ENCODE data around the gene PRR36.

Gene PRR36

DNA sequence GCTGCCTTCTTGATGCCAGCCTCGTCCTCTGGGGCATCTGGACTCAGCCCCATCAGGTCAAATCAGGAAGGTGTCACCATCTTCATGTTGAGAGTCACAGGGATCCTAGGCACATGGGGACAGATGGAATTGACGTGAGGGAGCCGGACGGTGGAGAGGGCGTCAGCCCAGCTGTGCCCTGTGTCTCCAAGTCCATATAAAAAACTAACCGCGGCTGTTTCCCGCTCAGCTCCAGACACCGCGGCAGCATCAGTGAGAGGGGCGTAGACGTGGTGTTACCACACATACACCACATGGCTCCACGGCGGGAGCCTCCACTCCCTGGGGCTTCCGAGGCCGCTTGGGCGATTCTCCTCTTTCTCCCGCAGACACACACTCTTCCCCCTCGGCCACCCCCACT is 5.6 kb upstream of the PRR36 start:
- TF ChIP-seq, protein P1, sequence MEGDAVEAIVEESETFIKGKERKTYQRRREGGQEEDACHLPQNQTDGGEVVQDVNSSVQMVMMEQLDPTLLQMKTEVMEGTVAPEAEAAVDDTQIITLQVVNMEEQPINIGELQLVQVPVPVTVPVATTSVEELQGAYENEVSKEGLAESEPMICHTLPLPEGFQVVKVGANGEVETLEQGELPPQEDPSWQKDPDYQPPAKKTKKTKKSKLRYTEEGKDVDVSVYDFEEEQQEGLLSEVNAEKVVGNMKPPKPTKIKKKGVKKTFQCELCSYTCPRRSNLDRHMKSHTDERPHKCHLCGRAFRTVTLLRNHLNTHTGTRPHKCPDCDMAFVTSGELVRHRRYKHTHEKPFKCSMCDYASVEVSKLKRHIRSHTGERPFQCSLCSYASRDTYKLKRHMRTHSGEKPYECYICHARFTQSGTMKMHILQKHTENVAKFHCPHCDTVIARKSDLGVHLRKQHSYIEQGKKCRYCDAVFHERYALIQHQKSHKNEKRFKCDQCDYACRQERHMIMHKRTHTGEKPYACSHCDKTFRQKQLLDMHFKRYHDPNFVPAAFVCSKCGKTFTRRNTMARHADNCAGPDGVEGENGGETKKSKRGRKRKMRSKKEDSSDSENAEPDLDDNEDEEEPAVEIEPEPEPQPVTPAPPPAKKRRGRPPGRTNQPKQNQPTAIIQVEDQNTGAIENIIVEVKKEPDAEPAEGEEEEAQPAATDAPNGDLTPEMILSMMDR (IDR thresholded peaks at IDR 0.05) = no peak
- no peak for DNase-seq
- H3K9me3 Mint-ChIP-seq = no peaks in the 10 kb centered on the region
- no peaks in the 10 kb centered on the region for H3K36me3 Mint-ChIP-seq (ENCODE audit: low read depth)
- H3K4me3 Mint-ChIP-seq = no peak overlapping the region
- H3K27me3 Mint-ChIP-seq (ENCODE audit: low read depth, poor library complexity) = peaks cover 38% of the 10 kb centered on the region
- no peak overlapping the region for H3K27ac Mint-ChIP-seq
- peaks cover 1% of the 10 kb centered on the region for H3K4me1 Mint-ChIP-seq

DNA sequence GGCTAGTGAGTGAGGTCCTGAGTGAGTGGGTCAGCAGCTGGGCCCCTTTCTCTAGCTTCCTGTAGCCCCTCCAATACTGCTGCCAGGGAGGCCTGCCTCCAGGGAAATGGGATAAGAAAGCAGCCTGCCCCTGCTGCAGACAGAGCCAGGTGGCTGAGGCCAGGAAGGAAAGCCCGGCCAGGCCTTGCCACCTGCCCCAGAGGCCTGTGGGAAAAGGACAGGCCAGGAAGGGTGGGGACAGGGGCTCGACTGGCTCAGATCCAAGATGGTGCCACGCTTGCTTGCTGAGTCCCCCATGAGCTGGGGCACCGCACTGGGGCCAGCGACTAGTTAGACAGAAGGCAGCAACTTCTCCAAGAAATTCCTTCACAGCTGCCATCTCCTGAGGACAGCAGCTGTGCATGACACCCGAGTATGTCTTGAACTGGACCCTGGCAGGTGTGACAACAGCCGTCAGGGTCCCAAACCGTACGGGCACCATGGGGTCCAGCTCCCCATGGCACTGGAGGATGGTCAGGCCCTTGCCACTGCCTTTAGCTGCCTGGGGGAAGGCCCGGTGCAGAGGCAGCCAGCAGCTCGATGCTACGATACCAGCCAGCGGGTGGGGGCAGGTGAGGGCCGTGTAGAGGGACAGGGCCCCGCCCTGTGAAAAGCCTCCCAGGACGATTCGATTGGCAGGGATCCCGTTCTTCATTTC is 5.1 kb upstream of the PRR36 start:
- H3K27ac Mint-ChIP-seq = peak overlapping the region; percentile 48
- DNase-seq = no peak
- H3K4me1 Mint-ChIP-seq = peaks cover 4% of the 10 kb centered on the region
- H3K36me3 Mint-ChIP-seq (ENCODE audit: low read depth) = no peaks in the 10 kb centered on the region
- TF ChIP-seq, protein P1 (IDR thresholded peaks at IDR 0.05) = no peak
- H3K27me3 Mint-ChIP-seq (ENCODE audit: low read depth, poor library complexity) = peaks cover 44% of the 10 kb centered on the region
- H3K9me3 Mint-ChIP-seq = no peaks in the 10 kb centered on the region
- no peak overlapping the region for H3K4me3 Mint-ChIP-seq

DNA sequence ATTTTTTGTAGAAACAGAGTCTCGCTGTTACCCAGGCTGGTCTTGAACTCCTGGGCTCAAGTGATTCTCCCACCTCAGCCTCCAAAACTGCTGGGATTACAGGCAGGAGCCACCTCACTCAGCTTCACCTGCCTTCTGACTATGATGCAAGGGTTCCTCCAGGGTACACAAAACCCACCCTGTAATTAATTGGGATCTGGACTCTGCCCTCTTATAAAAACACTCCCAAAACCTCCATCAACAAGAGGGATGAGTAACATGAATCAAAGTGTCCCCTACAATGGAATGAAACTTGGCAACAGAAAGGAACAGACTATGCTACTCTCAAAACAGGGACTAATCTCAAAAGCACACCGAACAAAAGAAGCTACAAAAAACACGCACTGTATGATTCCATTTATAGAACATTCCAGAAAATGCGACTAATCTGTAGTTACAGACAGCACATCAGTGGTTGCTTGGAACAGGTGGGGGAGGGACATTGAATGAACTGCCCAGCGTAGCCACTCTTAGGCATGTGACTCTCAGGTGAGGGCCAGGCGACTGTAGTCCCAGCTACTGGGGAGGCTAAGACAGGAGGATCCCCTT is 3.2 kb upstream of the PRR36 start:
- TF ChIP-seq, protein P1 (IDR thresholded peaks at IDR 0.05) = no peak
- Mint-ChIP-seq H3K27ac (no peak overlapping the region), H3K9me3 (no peaks in the 10 kb centered on the region), H3K4me1 (peaks cover 5% of the 10 kb centered on the region), H3K27me3 (ENCODE audit: low read depth, poor library complexity) (peaks cover 50% of the 10 kb centered on the region), H3K36me3 (ENCODE audit: low read depth) (no peaks in the 10 kb centered on the region), H3K4me3 (no peak overlapping the region)
- DNase-seq = no peak

DNA sequence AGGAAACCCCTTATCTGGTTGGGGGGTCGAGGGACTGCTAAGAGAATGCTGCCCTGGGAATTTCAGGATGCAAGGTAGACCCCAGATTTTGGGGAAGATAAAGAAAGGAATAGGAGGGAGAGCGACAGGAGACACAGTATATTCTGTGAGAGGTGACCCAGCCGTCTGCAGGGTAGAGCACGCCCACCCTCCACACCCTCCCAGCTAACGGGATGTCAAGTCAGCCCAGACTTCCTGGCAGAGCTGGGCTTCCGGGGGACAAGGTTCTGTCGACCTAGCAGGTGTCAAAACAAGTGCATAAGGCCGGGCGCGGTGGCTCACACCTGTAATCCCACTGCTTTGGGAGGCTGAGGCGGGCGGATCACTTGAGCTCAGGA is 695 bp upstream of the PRR36 start:
- TF ChIP-seq, protein P1 (IDR thresholded peaks at IDR 0.05) = no peak
- H3K27me3 Mint-ChIP-seq (ENCODE audit: low read depth, poor library complexity) = peaks cover 56% of the 10 kb centered on the region
- H3K36me3 Mint-ChIP-seq (ENCODE audit: low read depth) = no peaks in the 10 kb centered on the region
- no peak for DNase-seq
- H3K4me3 Mint-ChIP-seq = peak overlapping the region; percentile 75
- H3K27ac Mint-ChIP-seq = no peak overlapping the region
- peaks cover 22% of the 10 kb centered on the region for H3K4me1 Mint-ChIP-seq
- H3K9me3 Mint-ChIP-seq = no peaks in the 10 kb centered on the region

DNA sequence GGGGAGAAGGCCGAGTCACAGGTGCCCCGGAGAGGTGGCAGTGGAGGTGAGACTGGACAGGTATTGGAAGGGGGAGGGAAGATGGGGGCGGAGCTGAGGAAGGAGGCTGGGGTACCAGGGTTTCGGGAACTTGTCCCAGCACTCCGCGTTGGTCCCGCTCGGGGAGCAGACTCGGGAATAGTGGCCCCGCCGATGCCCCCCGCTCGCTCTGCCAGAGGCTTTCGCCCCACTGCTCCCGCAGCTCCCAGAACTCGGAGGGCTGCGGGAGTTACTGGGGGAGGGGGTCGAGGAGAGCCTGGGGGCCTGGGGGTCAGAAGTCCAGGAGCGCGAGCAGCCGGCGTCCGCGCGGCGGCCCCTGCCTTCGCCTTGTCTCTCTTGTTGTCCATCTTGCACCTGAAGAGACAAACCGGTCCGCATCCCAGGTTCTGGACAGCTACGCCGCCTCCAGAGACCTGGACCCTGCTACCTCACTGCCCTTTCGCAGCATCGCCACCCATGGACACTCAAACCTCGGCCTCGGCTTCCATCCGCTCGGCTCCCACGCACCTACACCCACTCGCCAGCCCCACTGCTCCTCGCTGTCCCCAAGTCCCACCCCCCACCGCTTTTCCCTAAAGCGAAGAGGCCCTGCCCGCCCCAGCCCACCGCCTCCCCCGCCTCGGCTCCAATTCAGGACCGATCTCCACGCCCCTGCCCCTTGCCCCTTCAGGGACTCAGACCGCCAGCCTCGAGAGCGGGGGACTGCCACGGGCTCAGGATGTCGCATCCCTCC is 700 bp downstream of the PRR36 start:
- TF ChIP-seq, protein P1 (IDR thresholded peaks at IDR 0.05) = no peak
- peaks cover 61% of the 10 kb centered on the region for H3K27me3 Mint-ChIP-seq (ENCODE audit: low read depth, poor library complexity)
- peak overlapping the region; percentile 87 for H3K4me3 Mint-ChIP-seq
- peaks cover 22% of the 10 kb centered on the region for H3K4me1 Mint-ChIP-seq
- H3K27ac Mint-ChIP-seq = no peak overlapping the region
- no peaks in the 10 kb centered on the region for H3K36me3 Mint-ChIP-seq (ENCODE audit: low read depth)
- DNase-seq = peak; percentile 57
- H3K9me3 Mint-ChIP-seq = no peaks in the 10 kb centered on the region

Measured in nephron progenitor cell (in vitro differentiated cells).